CD4-positive, alpha-beta T cell (primary cell): ENCODE data around the gene FDX2. TPM values are rescaled to one million over a fixed set of nuclear protein-coding genes. Genes with fewer than 3 reads are reported as not detected.

Experiments
- ATAC-seq: fragments of 200-7000 bp; cut with Tn5 transposase; one replicate; pipeline ENCODE4 v1.10.0; 2022; ENCODE audit warnings: mild to moderate bottlenecking; ENCODE audit not compliant: poor library complexity
- CTCF ChIA-PET: fragments of 350-600 bp; sonication (Branson Sonifier 250); formaldehyde crosslinking; loops from one replicate; lab custom pipeline; 2021; ENCODE audit warnings: antibody characterized with exemption, inconsistent platforms; lab: Charles Lee
- POLR2A ChIA-PET: fragments of 350-600 bp; sonication (Branson Sonifier 250); formaldehyde crosslinking; loops from one replicate; lab custom pipeline; 2021; ENCODE audit warnings: antibody characterized with exemption, inconsistent platforms; lab: Charles Lee
- DNase-seq, 14 experiments: peaks; one replicate each; pipeline ENCODE4 v3.0.0-alpha.2; 2013 to 2020; ENCODE audit warnings: mixed read lengths in 2 of 14
- H3K27ac ChIP-seq, 2 donors: one replicate each; pipeline versions ENCODE4 v1.5.1 to v1.7.0; 2013; ENCODE audit warnings: low read length in 2 of 2, low read depth in 1 of 2, mild to moderate bottlenecking in 1 of 2
- H3K27me3 ChIP-seq, 2 experiments: 1 replicate in 1 of 2; 2 replicates in 1 of 2; pipeline versions ENCODE4 v1.6.1 to v1.7.0; 2013; ENCODE audit warnings: low read length in 2 of 2, control low read depth in 1 of 2, mild to moderate bottlenecking in 1 of 2, moderate library complexity in 1 of 2; ENCODE audit not compliant: insufficient read depth in 2 of 2, control insufficient read depth in 1 of 2
- H3K36me3 ChIP-seq: one replicate; pipeline ENCODE4 v1.6.1; 2013; ENCODE audit warnings: low read length, control low read depth; ENCODE audit not compliant: insufficient read depth
- H3K4me1 ChIP-seq: one replicate; pipeline ENCODE4 v1.6.1; 2013; ENCODE audit warnings: low read length, control low read depth; ENCODE audit not compliant: insufficient read depth
- H3K4me3 ChIP-seq: one replicate; pipeline ENCODE4 v1.5.1; 2013; ENCODE audit warnings: mild to moderate bottlenecking, low read length, moderate library complexity
- H3K9me3 ChIP-seq, 2 experiments: 1 replicate in 1 of 2; 2 replicates in 1 of 2; pipeline versions ENCODE4 v1.6.1 to v1.7.0; 2013; ENCODE audit warnings: low read length in 2 of 2, mild to moderate bottlenecking in 2 of 2, control low read depth in 1 of 2, moderate library complexity in 1 of 2; ENCODE audit not compliant: control insufficient read depth in 1 of 2, insufficient read depth in 1 of 2
- H3K27ac Mint-ChIP-seq: one replicate; pipeline ENCODE4 v1.8.0; 2020; ENCODE audit warnings: mixed read lengths
- H3K27me3 Mint-ChIP-seq: one replicate; pipeline ENCODE4 v1.8.0; 2021; ENCODE audit warnings: mixed read lengths
- H3K36me3 Mint-ChIP-seq: one replicate; pipeline ENCODE4 v1.8.0; 2021; ENCODE audit warnings: low read depth, mixed read lengths
- H3K4me1 Mint-ChIP-seq: one replicate; pipeline ENCODE4 v1.8.0; 2021; ENCODE audit warnings: low read depth, mixed read lengths
- H3K4me3 Mint-ChIP-seq: one replicate; pipeline ENCODE4 v1.8.0; 2020; ENCODE audit warnings: mild to moderate bottlenecking, mixed read lengths
- H3K9me3 Mint-ChIP-seq: one replicate; pipeline ENCODE4 v1.8.0; 2020; ENCODE audit warnings: mixed read lengths
- CTCF ChIP-seq: fragments of 200-600 bp; IDR thresholded peaks from one replicate; pipeline ENCODE4 v1.8.0; 2022; ENCODE audit warnings: antibody characterized with exemption, mild to moderate bottlenecking
- intact Hi-C, 2 experiments: fragments of 100-400 bp; cut with DNase I in 1 of 2; cut with micrococcal nuclease in 1 of 2; formaldehyde crosslinking; loops; one replicate each; pipeline versions ENCODE4 v1.15.1 to v1.9.0; 2023 to 2025; cut with DNase I, micrococcal nuclease
- total RNA-seq, 174 experiments: library from RNA in 2 of 174; stranded (reverse) in 2 of 174; gene quantifications; one replicate each; pipeline ENCODE4 v1.2.3 and lab custom pipeline; 2021 to 2026

FDX2 gene
- total RNA-seq, 2 experiments from 2014 or later = 1.2 to 1.9 TPM

- no peak for ATAC-seq
- no peak overlapping the region for H3K27ac ChIP-seq
- CTCF ChIA-PET = interaction anchor here (1.1 to 2.3 kb wide), 2 partner anchors 10 to 109 kb away, joined by 3 to 5 read pairs; partner anchors contain the start of gene ICAM1
Observed at GRCh38 chr19:10279737-10280442, 35.9 kb downstream of the FDX2 start.

GRCh38 chr19:10278935-10279334, 36.9 kb downstream of the FDX2 start:
- POLR2A ChIA-PET = no interaction called here

More at GRCh38 chr19:10279737-10280442, 35.9 kb downstream of the FDX2 start:
- Mint-ChIP-seq H3K36me3 (peaks cover 31% of the 10 kb centered on the region), H3K9me3 (no peaks in the 10 kb centered on the region), H3K4me1 (no peaks in the 10 kb centered on the region), H3K27ac (no peak overlapping the region), H3K27me3 (no peaks in the 10 kb centered on the region), H3K4me3 (no peak overlapping the region)
- Histone ChIP-seq H3K4me3 (no peak overlapping the region), H3K36me3 (peaks cover 36% of the 10 kb centered on the region), H3K27me3 (no peaks in the 10 kb centered on the region), H3K4me1 (no peaks in the 10 kb centered on the region), H3K9me3 (no peaks in the 10 kb centered on the region)
- intact Hi-C loops = no loop called here
- POLR2A ChIA-PET = interaction anchor here (0.7 to 1.1 kb wide), 2 partner anchors 8 to 9 kb away, joined by 6 to 9 read pairs; partner anchors contain the start of gene ICAM1
- TF ChIP-seq CTCF = no peak
- DNase-seq = peak in 1 of 14 experiments; percentile 5

More at GRCh38 chr19:10278935-10279334, 36.9 kb downstream of the FDX2 start:
- ATAC-seq (no peak), DNase-seq (peak in 1 of 14 experiments; percentile 3)
- Histone ChIP-seq H3K4me3 (no peak overlapping the region), H3K27me3 (no peaks in the 10 kb centered on the region), H3K36me3 (peaks cover 30% of the 10 kb centered on the region), H3K27ac (no peak overlapping the region), H3K4me1 (no peaks in the 10 kb centered on the region), H3K9me3 (no peaks in the 10 kb centered on the region)
- peaks cover 3% of the 10 kb centered on the region for H3K4me1 Mint-ChIP-seq
- no peak overlapping the region for H3K27ac Mint-ChIP-seq
- H3K36me3 Mint-ChIP-seq = peaks cover 32% of the 10 kb centered on the region
- CTCF ChIA-PET = interaction anchor here (1.0 to 2.3 kb wide), 2 partner anchors 9 to 12 kb away, joined by 3 to 5 read pairs; partner anchors contain the start of gene ICAM1
- H3K27me3 Mint-ChIP-seq = no peaks in the 10 kb centered on the region
- TF ChIP-seq CTCF = no peak
- no peaks in the 10 kb centered on the region for H3K9me3 Mint-ChIP-seq
- intact Hi-C loops = no loop called here
- H3K4me3 Mint-ChIP-seq = no peak overlapping the region
